ENCODE data around the gene LDLRAD3.

DNA sequence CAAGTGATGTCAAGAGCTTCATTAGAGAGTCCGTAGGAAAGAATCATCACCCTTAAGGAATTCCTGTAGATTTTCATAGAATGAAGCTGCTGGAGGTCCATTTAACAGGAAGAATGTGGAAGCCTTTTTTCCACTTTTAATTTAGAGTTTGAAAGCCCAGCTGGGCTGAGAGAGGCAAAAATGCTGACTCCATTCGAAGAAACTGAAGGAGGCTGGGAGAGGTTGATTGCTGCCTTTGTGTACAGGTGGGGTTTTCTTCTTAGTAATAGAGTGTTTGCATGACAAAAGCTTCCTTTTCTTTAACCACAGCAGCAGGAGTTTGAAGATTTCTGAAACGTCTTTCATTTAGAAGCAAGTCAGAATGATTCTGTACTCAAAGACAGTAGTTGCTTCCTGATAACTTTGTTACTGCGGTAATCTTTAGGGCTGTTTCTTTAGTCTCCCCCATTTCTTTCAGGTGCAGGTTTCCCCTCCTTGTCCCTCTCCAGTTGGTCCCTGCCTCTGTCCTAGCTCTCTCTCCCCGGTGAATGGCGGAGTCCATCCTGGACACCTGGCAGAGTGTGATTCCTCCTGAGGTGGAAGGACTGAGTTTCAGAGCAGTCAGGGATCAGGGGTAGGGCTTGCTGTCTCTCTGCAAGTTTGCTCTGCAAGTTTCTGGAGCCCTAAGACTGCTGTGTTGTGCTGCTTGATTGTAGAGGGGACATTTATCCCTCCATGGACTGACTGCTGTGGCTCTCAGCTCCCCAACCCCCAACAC, 166.2 kb downstream of the LDLRAD3 start:
- TF ChIP-seq, protein P1, sequence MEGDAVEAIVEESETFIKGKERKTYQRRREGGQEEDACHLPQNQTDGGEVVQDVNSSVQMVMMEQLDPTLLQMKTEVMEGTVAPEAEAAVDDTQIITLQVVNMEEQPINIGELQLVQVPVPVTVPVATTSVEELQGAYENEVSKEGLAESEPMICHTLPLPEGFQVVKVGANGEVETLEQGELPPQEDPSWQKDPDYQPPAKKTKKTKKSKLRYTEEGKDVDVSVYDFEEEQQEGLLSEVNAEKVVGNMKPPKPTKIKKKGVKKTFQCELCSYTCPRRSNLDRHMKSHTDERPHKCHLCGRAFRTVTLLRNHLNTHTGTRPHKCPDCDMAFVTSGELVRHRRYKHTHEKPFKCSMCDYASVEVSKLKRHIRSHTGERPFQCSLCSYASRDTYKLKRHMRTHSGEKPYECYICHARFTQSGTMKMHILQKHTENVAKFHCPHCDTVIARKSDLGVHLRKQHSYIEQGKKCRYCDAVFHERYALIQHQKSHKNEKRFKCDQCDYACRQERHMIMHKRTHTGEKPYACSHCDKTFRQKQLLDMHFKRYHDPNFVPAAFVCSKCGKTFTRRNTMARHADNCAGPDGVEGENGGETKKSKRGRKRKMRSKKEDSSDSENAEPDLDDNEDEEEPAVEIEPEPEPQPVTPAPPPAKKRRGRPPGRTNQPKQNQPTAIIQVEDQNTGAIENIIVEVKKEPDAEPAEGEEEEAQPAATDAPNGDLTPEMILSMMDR (conservative IDR thresholded peaks at IDR 0.05; ENCODE audit: low read depth, low read length), result no peak
- no peak for TF ChIP-seq EZH2 (IDR thresholded peaks at IDR 0.05; ENCODE audit: low read length, unreplicated experiment)

Measured in PC-3 (cell line).